HG03097 (cell line): Measurements from ENCODE around the gene MAST4.

Experiments
- ATAC-seq: cut with Tn5 transposase; IDR thresholded peaks from one replicate; pipeline ENCODE4 v1.9.1; 2021; ENCODE audit not compliant: unreplicated experiment, low FRiP score

MAST4 gene

GRCh38 chr5:67004730-67005350 is 408.6 kb downstream of the MAST4 start:
- ATAC-seq, result no peak

- no peak for ATAC-seq
These were observed 409.7 kb downstream of the MAST4 start for GRCh38 chr5:67005737-67006499.

GRCh38 chr5:67006500-67006848 is 410.3 kb downstream of the MAST4 start:
- ATAC-seq, result no peak

- no peak for ATAC-seq
These were observed 412.8 kb downstream of the MAST4 start for GRCh38 chr5:67009028-67009427.

- ATAC-seq, result no peak
These were observed 414.7 kb downstream of the MAST4 start for GRCh38 chr5:67010684-67011409.

GRCh38 chr5:67011422-67011821 is 415.2 kb downstream of the MAST4 start:
- ATAC-seq, result no peak

GRCh38 chr5:67012171-67012570 is 416.0 kb downstream of the MAST4 start:
- ATAC-seq, result no peak

- no peak for ATAC-seq
These were observed 417.5 kb downstream of the MAST4 start for GRCh38 chr5:67013719-67014118.

GRCh38 chr5:67014191-67014590 is 418.0 kb downstream of the MAST4 start:
- ATAC-seq, result no peak

GRCh38 chr5:67014957-67015400 is 418.8 kb downstream of the MAST4 start:
- no peak for ATAC-seq

- no peak for ATAC-seq
These were observed 419.5 kb downstream of the MAST4 start for GRCh38 chr5:67015541-67016191.

- ATAC-seq, result no peak
These were observed 423.1 kb downstream of the MAST4 start for GRCh38 chr5:67019065-67019845.

GRCh38 chr5:67020096-67020615 is 424.0 kb downstream of the MAST4 start:
- ATAC-seq, result no peak

GRCh38 chr5:67021031-67021430 is 424.8 kb downstream of the MAST4 start:
- ATAC-seq, result no peak

- ATAC-seq, result no peak
These were observed 425.3 kb downstream of the MAST4 start for GRCh38 chr5:67021521-67021920.

- no peak for ATAC-seq
These were observed 425.8 kb downstream of the MAST4 start for GRCh38 chr5:67021962-67022361.

GRCh38 chr5:67025457-67025856 is 429.3 kb downstream of the MAST4 start:
- no peak for ATAC-seq

- no peak for ATAC-seq
These were observed 430.1 kb downstream of the MAST4 start for GRCh38 chr5:67026278-67026677.

GRCh38 chr5:67027171-67027570 is 431.0 kb downstream of the MAST4 start:
- ATAC-seq, result no peak

- ATAC-seq, result no peak
These were observed 432.2 kb downstream of the MAST4 start for GRCh38 chr5:67028371-67028770.
